ENCODE results near the gene STN1.

- TF ChIP-seq CTCF (IDR thresholded peaks at IDR 0.05): no peak
- TF ChIP-seq POLR2A (IDR thresholded peaks at IDR 0.05): no peak
Observed at GRCh38 chr10:103889121-103889720, 28.8 kb downstream of the STN1 start.
